CD4-positive, CD25-positive, alpha-beta regulatory T cell (primary cell): ENCODE results near the gene TRDMT1. TPM values are rescaled to one million over a fixed set of nuclear protein-coding genes. Genes with fewer than 3 reads are reported as not detected.

Experiments used
- ATAC-seq, 2 donors: fragments of 150-1000 bp; cut with Tn5 transposase; one replicate each; pipeline ENCODE4 v1.10.0; 2021; ENCODE audit warnings: low read depth in 2 of 2, moderate number of reproducible peaks in 2 of 2, moderate library complexity in 1 of 2
- DNase-seq, 3 donors: peaks; one replicate each; pipeline versions ENCODE4 v3.0.0 to v3.0.0-alpha.2; 2012 to 2022; ENCODE audit warnings: mixed read lengths in 1 of 3
- H3K27ac ChIP-seq: one replicate; pipeline ENCODE4 v1.7.0; 2013; ENCODE audit warnings: mild to moderate bottlenecking, low read length; ENCODE audit not compliant: insufficient read depth, poor library complexity, severe bottlenecking
- H3K27me3 ChIP-seq: one replicate; pipeline ENCODE4 v1.7.0; 2013; ENCODE audit warnings: low read length; ENCODE audit not compliant: control insufficient read depth, insufficient read depth
- H3K36me3 ChIP-seq: one replicate; pipeline ENCODE4 v1.7.0; 2013; ENCODE audit warnings: mild to moderate bottlenecking, low read length, moderate library complexity; ENCODE audit not compliant: control insufficient read depth, insufficient read depth
- H3K4me1 ChIP-seq: 2 replicates; pipeline ENCODE4 v1.7.0; 2013; ENCODE audit warnings: mild to moderate bottlenecking, low read length; ENCODE audit not compliant: insufficient read depth, control insufficient read depth, poor library complexity, severe bottlenecking
- H3K4me3 ChIP-seq: one replicate; pipeline ENCODE4 v1.7.0; 2013; ENCODE audit warnings: low read depth, mild to moderate bottlenecking, low read length, moderate library complexity
- H3K9me3 ChIP-seq, 2 experiments: 1 replicate in 1 of 2; 2 replicates in 1 of 2; pipeline ENCODE4 v1.7.0; 2013; ENCODE audit warnings: low read length in 2 of 2, mild to moderate bottlenecking in 1 of 2, moderate library complexity in 1 of 2; ENCODE audit not compliant: control insufficient read depth in 2 of 2
- H3K27ac Mint-ChIP-seq, 3 donors: one replicate each; pipeline ENCODE4 v1.8.0; 2020 to 2022; ENCODE audit warnings: mild to moderate bottlenecking in 3 of 3, mixed read lengths in 3 of 3, moderate library complexity in 2 of 3
- H3K27me3 Mint-ChIP-seq: one replicate; pipeline ENCODE4 v1.8.0; 2022; ENCODE audit warnings: mild to moderate bottlenecking, mixed read lengths
- H3K36me3 Mint-ChIP-seq: one replicate; pipeline ENCODE4 v1.8.0; 2020; ENCODE audit warnings: mixed read lengths
- H3K4me1 Mint-ChIP-seq, 4 donors: one replicate each; pipeline ENCODE4 v1.8.0; 2020 to 2022; ENCODE audit warnings: mixed read lengths in 4 of 4, mild to moderate bottlenecking in 1 of 4
- H3K4me3 Mint-ChIP-seq, 4 donors: one replicate each; pipeline ENCODE4 v1.8.0; 2020 to 2022; ENCODE audit warnings: mild to moderate bottlenecking in 4 of 4, mixed read lengths in 4 of 4, moderate library complexity in 3 of 4
- H3K9me3 Mint-ChIP-seq, 7 donors: one replicate each; pipeline ENCODE4 v1.8.0; 2020 to 2022; ENCODE audit warnings: mixed read lengths in 7 of 7, mild to moderate bottlenecking in 3 of 7, moderate library complexity in 2 of 7
- polyA plus RNA-seq, 4 donors: library from polyadenylated mRNA; unstranded; fragments of 300-500 nt; fragmentation: Illumina TruSeq; gene quantifications; one replicate each; pipeline ENCODE4 v1.2.3, GENCODE V29; 2021
- total RNA-seq: library from RNA; stranded (reverse); gene quantifications from one replicate; pipeline ENCODE4 v1.2.3, GENCODE V29; 2022

Gene TRDMT1
- 12.2 TPM for total RNA-seq
- 1 to 10 TPM; 5.8 to 8.6 (median 7.2) TPM for polyA plus RNA-seq

- H3K27ac ChIP-seq = peak within 1 kb of the TSS; percentile 76
- H3K9me3 Mint-ChIP-seq = no peaks in the 10 kb centered on the region
- H3K4me3 ChIP-seq = peak within 1 kb of the TSS; percentile 84
- H3K4me1 Mint-ChIP-seq = peaks cover 17 to 41% (median 30%) of the 10 kb centered on the region in 4 donors
- H3K9me3 ChIP-seq = no peaks in the 10 kb centered on the region
- DNase-seq (peak; percentile 71 to 85 (median 72)), ATAC-seq (peak; percentile 82 to 84)
- no peaks in the 10 kb centered on the region for H3K27me3 ChIP-seq
- H3K4me3 Mint-ChIP-seq = peak within 1 kb of the TSS; percentile 90 to 95 (median 94)
- H3K36me3 ChIP-seq = no peaks in the 10 kb centered on the region
- H3K4me1 ChIP-seq = peaks cover 24% of the 10 kb centered on the region
- H3K27ac Mint-ChIP-seq = peak within 1 kb of the TSS; percentile 96 to 97 (median 97)
- no peaks in the 10 kb centered on the region for H3K36me3 Mint-ChIP-seq
- H3K27me3 Mint-ChIP-seq = no peaks in the 10 kb centered on the region
Observed at GRCh38 chr10:17200912-17201793, at the start of gene TRDMT1. Gene TRDMT1 (minus strand): TSS chr10:17201672. CDS start chr10:17201634, 38 bp downstream.

- Histone ChIP-seq H3K27me3 (no peaks in the 10 kb centered on the region), H3K4me3 (no peak overlapping the region), H3K36me3 (no peaks in the 10 kb centered on the region), H3K27ac (no peak overlapping the region), H3K9me3 (no peaks in the 10 kb centered on the region), H3K4me1 (no peaks in the 10 kb centered on the region)
- H3K9me3 Mint-ChIP-seq = peaks cover 0 to 4% (median 1%) of the 10 kb centered on the region in 7 donors
- peaks cover 0 to 4% (median 0%) of the 10 kb centered on the region in 4 donors for H3K4me1 Mint-ChIP-seq
- H3K27me3 Mint-ChIP-seq = no peaks in the 10 kb centered on the region
- no peak for DNase-seq
- H3K4me3 Mint-ChIP-seq = no peak overlapping the region
- H3K36me3 Mint-ChIP-seq = peaks cover 5% of the 10 kb centered on the region
- no peak overlapping the region for H3K27ac Mint-ChIP-seq
- ATAC-seq = no peak
Observed at GRCh38 chr10:17250736-17251135, 49.3 kb upstream of the TRDMT1 start.

GRCh38 chr10:17249820-17250219 lies 48.3 kb upstream of the TRDMT1 start:
- Histone ChIP-seq H3K36me3 (no peaks in the 10 kb centered on the region), H3K4me1 (no peaks in the 10 kb centered on the region), H3K4me3 (no peak overlapping the region), H3K27me3 (no peaks in the 10 kb centered on the region), H3K9me3 (no peaks in the 10 kb centered on the region), H3K27ac (no peak overlapping the region)
- no peaks in the 10 kb centered on the region for H3K27me3 Mint-ChIP-seq
- H3K36me3 Mint-ChIP-seq = peaks cover 5% of the 10 kb centered on the region
- H3K4me3 Mint-ChIP-seq = no peak overlapping the region
- DNase-seq (peak in 2 of 3 donors; percentile 18 to 44), ATAC-seq (peak; percentile 60 to 65)
- peaks cover 0 to 4% (median 0%) of the 10 kb centered on the region in 4 donors for H3K4me1 Mint-ChIP-seq
- H3K9me3 Mint-ChIP-seq = peaks cover 0 to 4% (median 1%) of the 10 kb centered on the region in 7 donors
- peak overlapping the region in 1 of 3 donors; percentile 28 for H3K27ac Mint-ChIP-seq

- Mint-ChIP-seq H3K9me3 (peaks cover 0 to 4% (median 1%) of the 10 kb centered on the region in 7 donors), H3K36me3 (peaks cover 5% of the 10 kb centered on the region), H3K4me1 (no peaks in the 10 kb centered on the region), H3K27ac (no peak overlapping the region), H3K4me3 (no peak overlapping the region), H3K27me3 (no peaks in the 10 kb centered on the region)
- Histone ChIP-seq H3K36me3 (no peaks in the 10 kb centered on the region), H3K4me3 (no peak overlapping the region), H3K9me3 (no peaks in the 10 kb centered on the region), H3K27me3 (no peaks in the 10 kb centered on the region), H3K4me1 (no peaks in the 10 kb centered on the region), H3K27ac (no peak overlapping the region)
- ATAC-seq (no peak), DNase-seq (no peak)
Observed at GRCh38 chr10:17248964-17249363, 47.5 kb upstream of the TRDMT1 start.

GRCh38 chr10:17247210-17247609 lies 45.7 kb upstream of the TRDMT1 start:
- Histone ChIP-seq H3K27me3 (no peaks in the 10 kb centered on the region), H3K9me3 (no peaks in the 10 kb centered on the region), H3K4me3 (no peak overlapping the region), H3K36me3 (no peaks in the 10 kb centered on the region), H3K4me1 (no peaks in the 10 kb centered on the region), H3K27ac (no peak overlapping the region)
- no peak for ATAC-seq
- Mint-ChIP-seq H3K9me3 (peaks cover 0 to 4% (median 1%) of the 10 kb centered on the region in 7 donors), H3K36me3 (peaks cover 5% of the 10 kb centered on the region), H3K27ac (no peak overlapping the region), H3K4me1 (no peaks in the 10 kb centered on the region), H3K4me3 (no peak overlapping the region), H3K27me3 (no peaks in the 10 kb centered on the region)
- DNase-seq = no peak

GRCh38 chr10:17244700-17245365 lies 43.4 kb upstream of the TRDMT1 start:
- H3K36me3 ChIP-seq = no peaks in the 10 kb centered on the region
- H3K9me3 ChIP-seq = no peaks in the 10 kb centered on the region
- peaks cover 3% of the 10 kb centered on the region for H3K4me1 ChIP-seq
- DNase-seq (no peak), ATAC-seq (no peak)
- no peak overlapping the region for H3K27ac ChIP-seq
- H3K4me1 Mint-ChIP-seq = peaks cover 0 to 7% (median 3%) of the 10 kb centered on the region in 4 donors
- peaks cover 5% of the 10 kb centered on the region for H3K36me3 Mint-ChIP-seq
- peaks cover 0 to 4% (median 1%) of the 10 kb centered on the region in 7 donors for H3K9me3 Mint-ChIP-seq
- no peaks in the 10 kb centered on the region for H3K27me3 Mint-ChIP-seq
- H3K27me3 ChIP-seq = no peaks in the 10 kb centered on the region
- H3K4me3 Mint-ChIP-seq = no peak overlapping the region
- no peak overlapping the region for H3K4me3 ChIP-seq
- H3K27ac Mint-ChIP-seq = peak overlapping the region in 1 of 3 donors; percentile 79

- peak in 1 of 2 donors; percentile 31 for ATAC-seq
- H3K9me3 Mint-ChIP-seq = peaks cover 0 to 2% (median 0%) of the 10 kb centered on the region in 7 donors
- peak overlapping the region; percentile 31 to 56 (median 50) for H3K27ac Mint-ChIP-seq
- DNase-seq = peak in 1 of 3 donors; percentile 33
- H3K4me3 ChIP-seq = no peak overlapping the region
- H3K27me3 ChIP-seq = no peaks in the 10 kb centered on the region
- peaks cover 3% of the 10 kb centered on the region for H3K4me1 ChIP-seq
- H3K36me3 ChIP-seq = peaks cover 17% of the 10 kb centered on the region
- H3K36me3 Mint-ChIP-seq = peaks cover 11% of the 10 kb centered on the region
- peaks cover 6 to 11% (median 9%) of the 10 kb centered on the region in 4 donors for H3K4me1 Mint-ChIP-seq
- no peaks in the 10 kb centered on the region for H3K9me3 ChIP-seq
- H3K27ac ChIP-seq = no peak overlapping the region
- H3K4me3 Mint-ChIP-seq = peak overlapping the region in 1 of 4 donors; percentile 48
- no peaks in the 10 kb centered on the region for H3K27me3 Mint-ChIP-seq
Observed at GRCh38 chr10:17241611-17242333, 40.3 kb upstream of the TRDMT1 start.
